HG02759 (cell line): ENCODE data around the gene EPHB2.
"Not testable (repeated sequence)": the region's sequence is repeated elsewhere in the genome, so short reads cannot be mapped to it uniquely, and the experiment has no call there.

ENCODE experiments used
- ATAC-seq: cut with Tn5 transposase; IDR thresholded peaks from one replicate; pipeline ENCODE4 v1.9.1; 2021; ENCODE audit warnings: mild to moderate bottlenecking, moderate library complexity; ENCODE audit not compliant: unreplicated experiment

EPHB2 gene

DNA sequence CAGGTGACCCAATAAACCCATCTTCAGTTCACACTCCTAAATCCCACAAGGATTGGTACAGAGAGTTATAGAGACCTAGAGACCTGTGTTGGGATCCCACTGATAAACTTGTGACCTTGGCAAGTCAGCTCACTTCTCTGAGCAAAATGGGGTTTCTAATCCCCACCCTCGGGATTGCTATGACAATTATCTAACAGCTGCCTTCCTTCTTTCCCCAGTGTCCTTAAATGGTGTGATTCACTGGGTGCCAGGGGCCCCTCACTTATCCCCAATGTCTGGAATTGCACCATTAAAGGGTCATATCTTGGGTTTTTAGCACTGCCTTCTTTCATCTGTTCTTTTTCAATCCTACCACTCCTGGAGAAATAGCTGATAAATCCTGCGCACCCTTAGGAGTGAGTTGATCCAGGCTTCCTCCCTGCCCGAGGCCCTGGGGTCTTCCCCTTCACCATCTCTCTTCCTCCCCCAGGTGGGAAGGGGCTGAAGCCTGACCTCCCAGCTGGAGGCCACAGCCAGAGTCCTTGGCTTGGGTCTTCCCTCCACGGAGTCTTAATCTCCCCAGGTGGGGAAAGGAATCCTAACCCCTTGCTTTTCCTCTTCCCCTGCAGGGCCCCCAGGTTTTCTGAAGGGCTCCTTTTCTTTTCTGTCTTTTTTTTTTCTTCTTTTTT is 222.3 kb downstream of the EPHB2 start:
- no peak for ATAC-seq

DNA sequence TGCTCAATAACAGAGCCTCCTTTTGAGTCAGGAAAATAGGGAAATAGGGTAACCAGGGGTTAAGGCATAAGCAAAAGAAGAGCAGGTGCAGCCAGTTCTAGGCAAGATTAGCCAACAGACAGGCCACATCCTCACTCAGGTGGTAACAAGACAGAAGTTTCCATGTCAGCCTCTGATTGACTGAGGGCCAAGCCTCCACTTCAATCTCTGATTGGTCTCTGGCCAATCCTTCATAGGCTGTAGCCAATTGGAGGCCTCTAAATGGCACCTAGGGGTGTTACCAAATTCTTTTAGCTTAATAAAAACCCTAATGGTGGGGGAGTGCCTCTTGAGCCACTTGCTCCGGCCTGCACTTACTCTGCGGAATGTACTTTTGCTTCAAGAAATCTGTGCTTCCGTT is 224.8 kb downstream of the EPHB2 start:
- ATAC-seq = no peak

DNA sequence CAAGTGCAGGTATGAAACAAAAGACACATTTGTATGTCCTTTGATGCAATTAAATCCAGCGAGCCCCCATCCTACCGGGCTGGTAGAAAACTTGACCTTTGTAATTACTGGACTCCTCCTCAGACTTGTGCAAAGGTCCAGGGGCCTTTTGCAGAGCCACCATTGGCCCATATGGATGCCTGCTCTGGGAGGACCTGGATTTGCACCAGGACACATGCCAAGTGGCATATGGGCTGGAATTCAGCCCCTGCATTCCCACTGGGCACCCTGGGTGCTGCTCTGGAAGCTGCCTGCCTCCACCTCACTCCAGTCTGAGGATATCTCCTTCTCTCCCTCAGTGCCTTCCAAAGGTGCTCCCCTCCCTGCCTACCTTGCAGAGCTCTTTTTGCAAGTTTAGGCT is 226.0 kb downstream of the EPHB2 start:
- ATAC-seq = no peak

DNA sequence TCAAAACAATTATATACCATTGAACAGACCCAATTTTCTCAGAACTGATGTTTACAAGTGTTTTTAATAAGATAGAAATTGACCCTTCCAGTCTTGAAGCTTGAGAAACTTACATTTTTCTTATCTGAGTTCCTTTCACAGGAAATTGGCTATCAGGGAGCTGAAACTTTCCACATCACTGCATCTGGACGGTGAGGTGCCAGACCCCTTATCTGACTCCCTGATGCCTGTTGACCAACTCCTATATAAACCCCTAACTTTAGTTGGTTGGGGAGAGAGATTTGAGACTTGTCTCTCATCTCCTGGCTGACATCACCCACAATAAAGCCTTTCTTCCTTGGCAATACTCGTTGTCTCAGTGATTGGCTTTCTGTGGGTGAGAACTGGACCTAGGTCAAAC is 230.6 kb downstream of the EPHB2 start:
- no peak for ATAC-seq

DNA sequence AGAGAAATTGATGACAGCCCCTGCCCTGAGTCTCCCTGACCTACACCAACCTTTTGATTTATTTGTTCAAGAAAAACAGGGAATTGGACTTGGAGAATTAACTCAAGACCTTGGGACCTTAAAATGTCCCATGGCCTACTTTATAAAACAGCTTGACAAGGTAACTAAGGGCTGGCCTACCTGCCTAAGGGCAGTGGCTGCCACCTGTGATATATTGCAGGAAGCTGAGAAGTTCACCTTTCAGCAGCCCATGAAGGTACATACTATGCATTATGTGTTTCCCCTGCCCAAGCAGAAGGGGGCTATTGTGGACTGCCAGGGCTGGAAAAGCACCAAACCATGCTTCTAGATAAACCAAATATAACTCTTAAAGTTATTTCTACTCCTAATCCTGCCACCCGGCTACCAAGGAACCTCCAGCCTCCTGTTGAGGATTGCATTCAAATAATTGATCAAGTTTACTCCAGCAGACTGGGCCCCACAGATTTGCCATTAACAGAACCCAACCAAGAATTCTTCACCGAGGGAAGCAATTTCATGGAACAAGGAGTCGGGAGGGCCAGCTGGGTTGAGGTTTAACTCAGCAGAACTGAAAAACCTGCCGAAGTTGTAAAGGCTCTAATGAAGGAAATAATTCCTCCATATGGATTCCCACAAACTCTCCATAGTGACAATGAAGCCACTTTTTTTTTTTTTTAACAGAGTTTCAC is 233.9 kb downstream of the EPHB2 start:
- ATAC-seq = no peak

DNA sequence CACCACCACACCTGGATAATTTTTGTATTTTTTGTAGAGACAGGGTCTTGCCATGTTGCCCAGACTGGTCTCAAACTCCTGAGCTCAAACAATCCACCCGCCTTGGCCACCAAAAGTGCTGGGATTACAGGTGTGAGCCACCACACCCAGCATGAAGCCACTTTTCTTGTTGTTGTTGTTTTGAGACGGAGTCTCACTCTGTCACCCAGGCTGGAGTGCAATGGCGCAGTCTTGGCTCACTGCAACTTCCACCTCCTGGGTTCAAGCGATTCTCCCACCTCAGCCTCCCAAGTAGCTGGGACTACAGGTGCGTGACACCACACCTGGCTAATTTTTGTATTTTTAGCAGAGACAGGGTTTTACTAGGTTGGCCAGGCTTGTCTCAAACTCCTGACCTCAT is 234.5 kb downstream of the EPHB2 start:
- not testable (repeated sequence) for ATAC-seq

DNA sequence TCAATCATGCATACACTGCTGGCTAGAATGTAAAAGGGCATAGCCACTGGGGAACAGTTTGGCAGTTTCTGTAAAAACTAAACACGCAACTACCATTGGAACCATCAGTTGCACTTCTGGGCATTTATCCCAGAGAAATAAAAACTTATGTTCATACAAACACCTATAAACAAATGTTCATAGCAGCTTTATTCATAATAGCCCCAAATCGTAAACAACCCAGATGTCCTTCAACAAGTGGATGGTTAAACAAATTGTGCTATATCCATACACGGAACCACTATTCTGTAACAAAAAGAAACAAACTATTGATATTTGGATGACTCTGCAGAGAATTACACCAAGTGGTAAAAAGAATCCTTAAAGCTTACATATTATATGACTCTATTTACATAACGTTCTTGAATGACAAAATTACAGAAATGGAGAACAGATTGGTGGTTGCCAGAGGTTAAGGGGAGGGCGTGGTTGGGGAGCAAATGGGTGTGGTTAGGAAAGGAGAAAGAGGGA is 239.2 kb downstream of the EPHB2 start:
- ATAC-seq = no peak

DNA sequence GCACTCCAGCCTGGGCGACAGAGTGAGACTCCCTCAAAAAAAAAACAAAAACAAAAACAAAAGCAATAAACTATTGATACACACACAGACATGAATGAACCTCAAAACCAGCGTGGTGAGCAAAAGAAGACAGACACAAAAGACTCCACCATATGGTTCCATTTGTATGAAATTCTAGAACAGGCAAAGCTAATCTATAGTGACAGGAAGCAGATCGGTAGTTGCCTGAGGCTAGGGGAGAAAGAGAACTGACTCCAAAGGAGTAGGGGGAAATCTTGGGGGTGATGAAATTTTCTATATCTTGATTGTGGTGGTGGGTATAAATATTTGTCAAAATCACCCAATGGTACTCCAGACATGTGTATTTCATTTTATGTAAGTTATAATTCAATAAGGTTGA is 241.2 kb downstream of the EPHB2 start:
- no peak for ATAC-seq

DNA sequence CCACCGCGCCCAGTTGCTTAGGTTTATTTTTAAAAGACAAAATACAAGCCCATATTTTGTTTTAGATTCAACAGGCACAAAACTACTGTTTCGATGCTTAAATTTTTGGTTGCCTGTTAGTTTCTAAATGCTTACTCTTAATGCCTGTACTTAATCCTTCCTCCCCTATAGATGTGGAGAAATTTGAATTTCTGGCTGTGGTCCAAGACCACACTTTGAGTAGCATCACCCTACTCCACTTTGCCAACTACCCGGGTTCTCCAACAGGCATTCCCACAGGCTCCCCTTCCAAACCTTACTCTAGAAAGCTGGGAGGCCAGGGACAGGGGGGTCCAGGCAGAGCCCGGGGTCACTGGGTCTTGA is 242.0 kb downstream of the EPHB2 start:
- no peak for ATAC-seq

DNA sequence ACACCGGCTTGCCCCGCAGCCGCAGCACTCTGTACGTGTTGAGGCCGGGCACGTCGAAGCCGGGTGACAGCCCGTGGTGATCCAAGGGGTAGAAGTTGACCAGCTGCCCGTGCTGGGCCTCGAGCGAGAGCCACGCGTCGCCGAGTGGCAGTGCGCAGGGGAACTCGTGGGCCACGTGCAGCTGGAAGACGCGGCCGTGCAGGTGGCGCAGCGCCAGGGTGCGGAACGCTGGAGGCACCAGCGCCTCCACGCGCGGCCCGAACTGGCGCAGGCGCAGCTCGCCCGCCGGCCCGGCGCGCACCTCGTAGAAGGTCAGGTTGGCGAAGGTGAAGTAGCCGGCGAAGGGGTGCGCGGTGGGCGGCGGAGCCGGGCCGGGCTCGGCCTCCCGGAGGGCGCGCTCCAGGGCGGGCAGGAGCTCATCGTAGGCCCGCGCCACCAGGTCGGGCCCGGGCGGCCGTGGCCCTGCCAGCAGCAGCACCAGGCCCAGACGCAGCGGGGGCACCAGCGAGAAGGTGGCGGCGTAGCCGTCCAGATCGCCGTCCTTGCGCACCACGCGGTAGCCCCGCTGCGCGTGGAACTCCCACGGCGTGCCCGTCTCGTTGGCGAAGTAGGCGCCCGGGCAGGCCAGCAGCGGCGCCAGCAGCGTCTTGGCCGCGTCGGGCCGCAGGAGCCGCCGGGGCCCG is 242.6 kb downstream of the EPHB2 start:
- ATAC-seq = no peak

DNA sequence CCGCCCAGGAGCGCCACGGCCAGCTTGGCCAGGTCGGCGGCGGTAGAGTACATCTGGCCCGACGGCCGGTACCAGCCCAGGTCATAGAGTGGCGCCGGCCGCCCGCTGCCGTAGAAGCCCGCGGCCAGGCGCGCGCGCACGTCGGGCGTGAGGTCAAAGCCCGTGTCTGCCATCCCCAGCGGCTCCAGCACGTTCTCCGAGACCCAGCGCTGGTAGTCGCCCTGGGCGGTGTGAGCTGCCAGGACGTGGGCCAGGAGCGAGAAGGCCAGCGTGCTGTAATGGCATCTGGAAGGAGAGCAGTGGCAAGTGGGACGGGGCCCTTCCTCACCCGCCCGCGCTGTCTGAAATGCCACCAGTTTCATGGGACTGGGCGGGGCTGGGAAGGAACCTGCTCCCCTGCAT is 243.1 kb downstream of the EPHB2 start:
- ATAC-seq = no peak

DNA sequence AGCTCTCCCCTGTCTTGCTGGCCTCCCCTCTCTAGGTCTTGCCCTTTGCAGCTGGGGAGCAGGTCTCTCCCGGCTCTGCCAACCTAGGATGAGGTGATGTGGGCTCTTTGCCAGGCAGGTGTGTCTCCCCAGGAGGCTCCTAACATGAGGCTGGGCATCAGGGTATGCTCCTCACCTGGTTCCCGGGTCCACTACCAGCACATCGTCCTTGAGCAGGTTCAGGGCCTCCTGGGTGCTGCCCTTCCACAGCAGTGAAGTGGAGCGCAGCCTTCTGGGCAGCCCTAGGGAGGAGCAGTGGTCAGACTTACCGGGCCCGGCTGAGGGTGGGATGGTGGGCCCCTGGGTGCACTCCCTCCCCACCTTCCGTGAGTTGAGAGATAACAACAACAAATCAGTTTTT is 244.5 kb downstream of the EPHB2 start:
- no peak for ATAC-seq

DNA sequence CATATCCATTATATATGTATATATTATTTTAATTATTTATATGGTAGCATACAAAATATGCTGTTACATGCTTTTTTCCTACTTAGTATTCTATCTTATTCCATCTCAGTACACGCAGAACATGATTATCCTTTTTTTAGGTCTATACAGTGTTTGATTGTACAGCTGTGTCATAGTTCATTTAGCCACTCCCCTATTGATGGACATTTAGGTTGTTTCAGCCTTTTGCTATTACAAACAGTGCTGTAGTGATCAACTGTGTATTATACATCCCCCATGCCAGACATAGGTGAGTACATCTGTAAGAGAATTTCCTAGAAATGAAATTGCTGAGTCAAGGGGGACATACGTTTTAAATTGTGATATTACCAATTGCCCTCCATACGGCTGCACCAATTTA is 246.4 kb downstream of the EPHB2 start:
- ATAC-seq = no peak

DNA sequence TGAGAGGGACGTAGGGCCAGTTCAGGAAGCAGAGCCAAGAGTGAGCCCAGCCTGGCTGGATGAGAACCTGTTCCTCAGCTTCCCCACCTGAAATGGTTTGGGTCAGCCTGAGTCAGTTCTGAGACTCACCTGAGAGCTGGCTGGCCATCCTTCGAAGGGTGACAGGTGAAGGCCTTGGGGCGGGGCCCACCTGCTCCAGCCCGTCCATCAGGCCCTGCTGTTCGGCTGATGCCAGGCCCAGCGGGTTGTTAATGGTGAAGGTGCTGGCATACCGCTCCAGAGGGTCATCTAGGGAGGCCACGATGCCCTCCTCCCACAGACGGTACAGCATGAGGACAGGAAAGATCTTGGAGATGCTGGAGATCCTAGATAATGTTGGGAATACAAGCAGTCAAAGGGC is 247.9 kb downstream of the EPHB2 start:
- no peak for ATAC-seq

DNA sequence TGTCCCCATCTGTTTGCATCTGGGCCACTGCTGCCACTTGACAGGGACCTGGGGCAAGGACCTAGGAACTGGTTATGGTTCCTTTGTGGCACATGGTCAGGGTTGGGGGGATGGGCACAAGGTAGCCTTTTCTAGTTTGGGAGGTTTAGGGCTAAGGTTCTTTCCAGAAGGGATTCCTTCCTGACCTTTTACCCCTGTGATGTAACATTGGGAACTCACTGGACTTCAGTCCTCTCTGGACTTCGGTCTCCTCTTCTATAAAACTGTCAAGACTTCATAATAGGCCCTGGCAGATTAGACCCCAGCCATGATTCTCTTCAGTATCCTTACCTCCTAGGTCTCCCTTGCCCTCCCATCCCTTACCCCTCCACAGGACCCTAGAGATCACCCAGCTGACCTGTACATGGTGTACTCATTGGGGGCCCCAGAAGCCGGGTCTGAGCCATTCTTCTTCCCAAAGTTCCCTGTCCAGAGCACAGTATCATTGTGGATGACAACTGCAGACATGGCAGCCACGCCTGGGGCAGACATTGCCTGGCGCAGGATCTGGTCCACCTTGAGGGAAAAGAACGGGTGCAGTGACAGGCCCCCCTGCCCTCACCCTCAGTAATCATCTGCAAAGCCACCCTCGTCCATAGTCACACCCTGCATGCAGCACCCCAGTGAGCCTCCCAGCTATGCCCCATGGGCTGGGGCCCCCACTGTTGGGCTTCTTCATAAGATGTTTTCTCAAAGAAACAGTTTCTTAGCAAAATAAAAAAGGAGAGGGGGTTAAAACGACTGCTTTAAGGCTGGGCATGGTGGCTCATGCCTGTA is 249.1 kb downstream of the EPHB2 start:
- ATAC-seq = no peak

DNA sequence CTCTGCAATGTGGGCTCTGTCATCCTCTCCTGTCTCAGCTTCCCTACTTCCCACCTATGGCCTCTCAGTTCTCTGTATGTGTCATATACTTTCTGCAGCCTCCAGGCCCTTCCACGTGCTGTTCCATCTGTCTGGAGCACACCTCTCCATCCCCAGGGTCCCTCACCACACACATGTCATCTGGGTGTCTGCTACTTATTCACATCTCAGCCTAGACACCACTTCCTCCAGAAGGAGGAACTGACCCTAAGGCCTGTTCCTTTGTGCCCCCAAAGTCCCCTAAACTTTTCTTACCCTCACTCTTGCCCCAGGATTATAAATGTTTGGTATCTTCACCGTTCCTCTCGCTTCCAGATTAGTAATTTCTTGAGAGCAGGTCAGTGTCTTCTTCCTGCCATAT is 251.9 kb downstream of the EPHB2 start:
- no peak for ATAC-seq

DNA sequence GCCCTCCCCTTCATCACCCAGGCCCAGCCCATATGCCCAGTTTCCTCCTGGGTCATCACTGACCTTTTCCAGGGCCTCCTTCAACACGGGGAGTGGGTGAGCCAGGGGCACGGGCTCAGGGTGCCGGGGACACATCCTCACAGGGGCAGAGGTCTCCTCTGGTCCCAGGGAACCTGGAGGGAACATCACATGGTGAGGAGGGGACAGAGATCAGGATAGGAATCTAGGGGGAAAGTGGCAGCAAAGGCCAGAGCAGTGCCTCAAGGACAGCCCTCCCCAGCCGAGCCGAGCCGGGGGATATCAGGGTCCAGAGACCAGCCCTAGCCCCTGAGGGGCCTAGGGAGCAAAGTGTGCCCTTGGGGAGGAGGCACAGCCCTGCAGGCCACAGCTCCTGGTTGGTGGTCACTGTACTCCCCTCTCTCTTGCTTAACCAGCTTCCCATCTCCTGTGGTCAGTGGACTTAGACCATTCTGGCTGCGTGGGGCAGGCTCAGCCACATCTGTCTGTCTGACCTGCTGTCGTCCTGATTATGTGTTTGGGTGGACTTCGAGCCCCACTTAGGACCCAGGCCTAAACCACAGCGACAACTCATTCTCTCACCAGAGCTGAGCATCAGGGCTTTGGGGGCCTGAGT is 252.5 kb downstream of the EPHB2 start:
- ATAC-seq = no peak

DNA sequence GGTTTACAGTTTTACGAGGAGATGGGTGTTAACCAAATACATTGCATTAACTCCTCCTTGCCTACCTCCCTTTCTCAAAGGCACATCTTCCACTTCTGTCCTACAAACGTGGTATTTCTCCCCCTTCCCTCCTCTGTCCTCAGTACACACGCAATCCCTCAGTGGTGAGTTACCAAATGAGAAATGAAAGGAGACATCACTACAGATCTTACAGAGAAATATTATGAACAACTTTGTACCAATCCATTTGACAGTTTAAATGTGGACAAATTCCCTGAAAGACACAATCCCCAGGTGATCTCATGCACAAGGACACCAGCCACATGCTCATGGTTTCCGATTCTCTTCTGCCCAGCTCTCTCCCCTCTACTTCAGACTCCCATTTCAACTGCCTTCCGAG is 255.7 kb downstream of the EPHB2 start:
- ATAC-seq = no peak

DNA sequence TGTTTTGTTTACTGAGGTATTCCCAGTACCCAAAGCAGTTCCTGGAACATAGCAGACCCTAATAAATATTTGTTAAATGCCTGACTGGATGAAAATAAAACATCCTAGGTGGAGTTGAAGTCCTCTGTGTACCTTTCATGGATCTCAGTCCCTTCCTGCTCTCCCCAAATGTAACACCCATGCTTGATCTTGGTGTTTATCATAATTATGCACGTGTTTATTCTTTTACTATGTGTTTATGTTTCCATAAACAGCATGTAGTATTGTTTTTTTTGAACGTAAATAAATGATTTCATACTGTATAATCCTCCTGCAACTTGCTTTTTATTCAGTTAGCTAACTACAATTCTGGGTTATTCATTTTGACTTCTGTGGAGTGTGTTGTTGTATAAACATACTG is 257.2 kb downstream of the EPHB2 start:
- ATAC-seq = no peak

DNA sequence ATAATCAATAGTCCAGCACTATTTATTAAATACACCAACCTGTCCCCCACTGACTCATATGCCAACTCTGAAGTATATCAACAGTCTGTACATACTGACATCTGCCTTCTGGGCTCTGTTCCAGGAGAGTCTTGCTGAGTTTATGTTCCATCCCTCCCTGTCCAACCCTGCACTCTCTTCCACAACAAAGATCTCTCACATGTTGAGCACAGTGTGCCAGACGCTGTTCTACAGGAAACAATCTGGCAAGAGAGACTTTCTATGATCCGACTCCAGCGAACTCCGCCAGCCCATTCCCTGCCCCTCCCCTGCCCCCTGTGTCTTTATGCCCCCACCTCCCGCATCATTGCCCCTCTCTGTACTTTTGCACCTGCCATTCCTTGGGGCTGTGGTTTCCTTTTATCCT is 258.7 kb downstream of the EPHB2 start:
- ATAC-seq = no peak

DNA sequence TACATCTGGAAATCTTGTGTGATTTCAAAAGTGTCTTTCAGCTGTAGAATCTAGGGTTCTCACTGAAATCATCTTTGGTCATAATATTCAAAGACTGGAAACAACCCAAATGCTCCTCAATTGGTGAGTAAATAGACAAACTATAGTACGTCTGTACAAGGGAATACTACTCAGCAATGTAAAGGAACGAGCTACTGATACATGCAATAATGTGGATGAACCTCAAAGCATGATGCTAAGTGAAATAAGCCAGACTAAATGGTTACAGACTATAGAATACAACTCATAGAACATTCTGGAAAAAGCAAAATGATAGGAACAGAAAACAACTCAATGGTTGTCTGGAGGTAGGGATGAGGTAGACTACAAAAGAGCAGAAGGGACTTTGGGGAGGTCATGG is 259.5 kb downstream of the EPHB2 start:
- ATAC-seq = no peak
